DOHH2 (cell line): ENCODE data around the gene SEPTIN7.

ENCODE experiments used
- CTCF ChIP-seq: fragments of 200-600 bp; sonication (generic); IDR thresholded peaks from one replicate; pipeline ENCODE4 v1.5.1; 2014; ENCODE audit warnings: antibody characterized with exemption, mild to moderate bottlenecking, low read depth, low read length; ENCODE audit not compliant: poor library complexity, severe bottlenecking
- EZH2phosphoT487 ChIP-seq: fragments of 200-600 bp; sonication (generic); IDR thresholded peaks from 2 replicates; pipeline ENCODE4 v1.6.1; 2017; ENCODE audit warnings: borderline replicate concordance, mild to moderate bottlenecking, antibody characterized with exemption, low read length, moderate library complexity, mixed read lengths

DNA sequence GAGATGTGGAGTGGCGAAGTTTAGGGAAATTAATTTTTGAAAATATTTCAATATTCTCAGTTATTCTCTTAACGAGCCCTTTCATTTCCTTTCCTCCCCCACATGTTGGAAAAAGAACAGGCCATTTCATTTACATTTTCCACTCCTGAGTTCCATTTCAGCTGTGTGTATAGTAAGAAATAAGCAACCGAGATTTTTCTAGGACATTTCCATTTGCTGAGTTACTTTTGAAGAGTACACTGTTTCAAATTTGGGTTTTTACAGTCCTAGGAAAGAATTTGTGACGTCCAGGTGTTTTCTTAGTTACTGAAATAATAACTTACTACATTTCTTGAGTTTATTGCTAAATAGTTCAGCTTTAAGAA is 1.2 kb downstream of the SEPTIN7 start:
- TF ChIP-seq CTCF, result no peak
- no peak for TF ChIP-seq EZH2phosphoT487
